CD4-positive, alpha-beta T cell (primary cell): ENCODE results near the gene PPIL3. TPM values are rescaled to one million over a fixed set of nuclear protein-coding genes. Genes with fewer than 3 reads are reported as not detected.

Source experiments
- ATAC-seq: fragments of 200-7000 bp; cut with Tn5 transposase; one replicate; pipeline ENCODE4 v1.10.0; 2022; ENCODE audit warnings: mild to moderate bottlenecking; ENCODE audit not compliant: poor library complexity
- CTCF ChIA-PET: fragments of 350-600 bp; sonication (Branson Sonifier 250); formaldehyde crosslinking; loops from one replicate; lab custom pipeline; 2021; ENCODE audit warnings: antibody characterized with exemption, inconsistent platforms; lab: Charles Lee
- POLR2A ChIA-PET: fragments of 350-600 bp; sonication (Branson Sonifier 250); formaldehyde crosslinking; loops from one replicate; lab custom pipeline; 2021; ENCODE audit warnings: antibody characterized with exemption, inconsistent platforms; lab: Charles Lee
- DNase-seq, 14 experiments: peaks; one replicate each; pipeline ENCODE4 v3.0.0-alpha.2; 2013 to 2020; ENCODE audit warnings: mixed read lengths in 2 of 14
- H3K27ac ChIP-seq, 2 donors: one replicate each; pipeline versions ENCODE4 v1.5.1 to v1.7.0; 2013; ENCODE audit warnings: low read length in 2 of 2, low read depth in 1 of 2, mild to moderate bottlenecking in 1 of 2
- H3K27me3 ChIP-seq, 2 experiments: 1 replicate in 1 of 2; 2 replicates in 1 of 2; pipeline versions ENCODE4 v1.6.1 to v1.7.0; 2013; ENCODE audit warnings: low read length in 2 of 2, control low read depth in 1 of 2, mild to moderate bottlenecking in 1 of 2, moderate library complexity in 1 of 2; ENCODE audit not compliant: insufficient read depth in 2 of 2, control insufficient read depth in 1 of 2
- H3K36me3 ChIP-seq: one replicate; pipeline ENCODE4 v1.6.1; 2013; ENCODE audit warnings: low read length, control low read depth; ENCODE audit not compliant: insufficient read depth
- H3K4me1 ChIP-seq: one replicate; pipeline ENCODE4 v1.6.1; 2013; ENCODE audit warnings: low read length, control low read depth; ENCODE audit not compliant: insufficient read depth
- H3K4me3 ChIP-seq: one replicate; pipeline ENCODE4 v1.5.1; 2013; ENCODE audit warnings: mild to moderate bottlenecking, low read length, moderate library complexity
- H3K9me3 ChIP-seq, 2 experiments: 1 replicate in 1 of 2; 2 replicates in 1 of 2; pipeline versions ENCODE4 v1.6.1 to v1.7.0; 2013; ENCODE audit warnings: low read length in 2 of 2, mild to moderate bottlenecking in 2 of 2, control low read depth in 1 of 2, moderate library complexity in 1 of 2; ENCODE audit not compliant: control insufficient read depth in 1 of 2, insufficient read depth in 1 of 2
- H3K27ac Mint-ChIP-seq: one replicate; pipeline ENCODE4 v1.8.0; 2020; ENCODE audit warnings: mixed read lengths
- H3K27me3 Mint-ChIP-seq: one replicate; pipeline ENCODE4 v1.8.0; 2021; ENCODE audit warnings: mixed read lengths
- H3K36me3 Mint-ChIP-seq: one replicate; pipeline ENCODE4 v1.8.0; 2021; ENCODE audit warnings: low read depth, mixed read lengths
- H3K4me1 Mint-ChIP-seq: one replicate; pipeline ENCODE4 v1.8.0; 2021; ENCODE audit warnings: low read depth, mixed read lengths
- H3K4me3 Mint-ChIP-seq: one replicate; pipeline ENCODE4 v1.8.0; 2020; ENCODE audit warnings: mild to moderate bottlenecking, mixed read lengths
- H3K9me3 Mint-ChIP-seq: one replicate; pipeline ENCODE4 v1.8.0; 2020; ENCODE audit warnings: mixed read lengths
- CTCF ChIP-seq: fragments of 200-600 bp; IDR thresholded peaks from one replicate; pipeline ENCODE4 v1.8.0; 2022; ENCODE audit warnings: antibody characterized with exemption, mild to moderate bottlenecking
- intact Hi-C, 2 experiments: fragments of 100-400 bp; cut with DNase I in 1 of 2; cut with micrococcal nuclease in 1 of 2; formaldehyde crosslinking; loops; one replicate each; pipeline versions ENCODE4 v1.15.1 to v1.9.0; 2023 to 2025; cut with DNase I, micrococcal nuclease
- total RNA-seq, 174 experiments: library from RNA in 2 of 174; stranded (reverse) in 2 of 174; gene quantifications; one replicate each; pipeline ENCODE4 v1.2.3 and lab custom pipeline; 2021 to 2026

Gene PPIL3
- total RNA-seq, 2 experiments from 2014 or later, result 23.1 to 29.8 TPM

- Mint-ChIP-seq H3K9me3 (no peaks in the 10 kb centered on the region), H3K27ac (no peak overlapping the region), H3K27me3 (no peaks in the 10 kb centered on the region), H3K36me3 (no peaks in the 10 kb centered on the region), H3K4me3 (no peak overlapping the region), H3K4me1 (no peaks in the 10 kb centered on the region)
- TF ChIP-seq CTCF, result no peak
- H3K36me3 ChIP-seq, result no peaks in the 10 kb centered on the region
- H3K4me3 ChIP-seq, result no peak overlapping the region
- DNase-seq (no peak), ATAC-seq (no peak)
- H3K27me3 ChIP-seq, result no peaks in the 10 kb centered on the region
- POLR2A ChIA-PET, result no interaction called here
- no peak overlapping the region for H3K27ac ChIP-seq
- peaks cover 12 to 28% of the 10 kb centered on the region in 2 experiments for H3K9me3 ChIP-seq
- H3K4me1 ChIP-seq, result no peaks in the 10 kb centered on the region
- CTCF ChIA-PET, result interaction anchor here (0.5 kb wide), 1 partner anchor 23 kb away, joined by 3 read pairs; no protein-coding TSS in a partner anchor
- intact Hi-C loops, result no loop called here
Observed at GRCh38 chr2:200839513-200839912, 49.4 kb downstream of the PPIL3 start.

GRCh38 chr2:200834701-200835100 is 54.2 kb downstream of the PPIL3 start:
- CTCF ChIA-PET, result no interaction called here
- DNase-seq (no peak), ATAC-seq (no peak)
- H3K9me3 Mint-ChIP-seq, result no peaks in the 10 kb centered on the region
- TF ChIP-seq CTCF, result no peak
- intact Hi-C loops, result no loop called here
- POLR2A ChIA-PET, result no interaction called here
- no peak overlapping the region for H3K27ac ChIP-seq
- H3K27me3 ChIP-seq, result no peaks in the 10 kb centered on the region
- H3K36me3 Mint-ChIP-seq, result no peaks in the 10 kb centered on the region
- H3K4me1 Mint-ChIP-seq, result no peaks in the 10 kb centered on the region
- H3K27me3 Mint-ChIP-seq, result no peaks in the 10 kb centered on the region
- H3K36me3 ChIP-seq, result no peaks in the 10 kb centered on the region
- H3K4me1 ChIP-seq, result no peaks in the 10 kb centered on the region
- peaks cover 12 to 28% of the 10 kb centered on the region in 2 experiments for H3K9me3 ChIP-seq
- no peak overlapping the region for H3K27ac Mint-ChIP-seq
- H3K4me3 ChIP-seq, result no peak overlapping the region
- H3K4me3 Mint-ChIP-seq, result no peak overlapping the region

GRCh38 chr2:200829258-200829655 is 59.6 kb downstream of the PPIL3 start:
- Mint-ChIP-seq H3K9me3 (no peaks in the 10 kb centered on the region), H3K4me1 (no peaks in the 10 kb centered on the region), H3K27me3 (no peaks in the 10 kb centered on the region), H3K27ac (no peak overlapping the region), H3K4me3 (no peak overlapping the region), H3K36me3 (peaks cover 30% of the 10 kb centered on the region)
- peaks cover 10% of the 10 kb centered on the region for H3K36me3 ChIP-seq
- H3K4me1 ChIP-seq, result no peaks in the 10 kb centered on the region
- no peak overlapping the region for H3K27ac ChIP-seq
- no peaks in the 10 kb centered on the region for H3K27me3 ChIP-seq
- DNase-seq (no peak), ATAC-seq (no peak)
- H3K9me3 ChIP-seq, result no peaks in the 10 kb centered on the region
- ChIA-PET CTCF (no interaction called here), POLR2A (no interaction called here)
- TF ChIP-seq CTCF, result no peak
- intact Hi-C loops, result no loop called here
- H3K4me3 ChIP-seq, result no peak overlapping the region
